K562 (cell line): ENCODE results near the gene SIRPA. TPM values are rescaled to one million over a fixed set of nuclear protein-coding genes. Genes with fewer than 3 reads are reported as not detected.

Experiments
- ATAC-seq: fragments of 200-7000 bp; cut with Tn5 transposase; 3 replicates; pipeline ENCODE4 v1.9.1; 2020; ENCODE audit warnings: moderate library complexity
- BruUV-seq: library from RNA; stranded (reverse); fragments of 400-500 nt; replicated peaks from 2 replicates; lab custom pipeline; 2021; lab: Mats Ljungman, UMichigan
- CTCF ChIA-PET: fragments of 300-600 bp; formaldehyde crosslinking; extraction: SDS; loops from one replicate; lab custom pipeline; 2021; ENCODE audit warnings: low intra/inter-chr PET ratio; lab: Yijun Ruan, JAX
- POLR2A ChIA-PET: fragments of 300-600, 350-650 bp; sonication (Branson Sonifier 250); formaldehyde crosslinking; extraction: SDS; loops from one replicate; lab custom pipeline; 2021; ENCODE audit warnings: antibody characterized with exemption, inconsistent platforms; lab: Yijun Ruan, JAX
- DNase-seq, 4 experiments: peaks; one replicate each; pipeline versions ENCODE4 v3.0.0 to v3.0.0-alpha.2; 2011 to 2018; ENCODE audit warnings: low spot score in 3 of 4, mixed read lengths in 3 of 4; ENCODE audit errors: extremely low read depth in 1 of 4
- FAIRE-seq: peaks from 2 replicates; lab custom pipeline; 2011; peaks lifted over from hg19 to GRCh38; lab: Jason Lieb, UNC
- H2AFZ ChIP-seq: 2 replicates; pipeline ENCODE4 v1.6.0; 2011; ENCODE audit warnings: low read depth, low read length, control low read depth, inconsistent platforms
- H3K27ac ChIP-seq: fragments of 200-600 bp; 3 replicates; pipeline ENCODE4 v1.8.0; 2011; ENCODE audit warnings: low read depth, mild to moderate bottlenecking, control low read depth, inconsistent platforms, low read length, moderate library complexity, mixed read lengths; ENCODE audit errors: extremely low read depth
- H3K27me3 ChIP-seq, 2 experiments: fragments of 300-600 bp in 1 of 2; 2 replicates in 1 of 2; 3 replicates in 1 of 2; pipeline versions ENCODE4 v1.6.0 to v1.8.0; 2011; ENCODE audit warnings: inconsistent platforms in 2 of 2, low read length in 2 of 2, mild to moderate bottlenecking in 1 of 2, mixed read lengths in 1 of 2, moderate library complexity in 1 of 2; ENCODE audit not compliant: control insufficient read depth in 2 of 2, insufficient read depth in 2 of 2
- H3K36me3 ChIP-seq: fragments of 300-600 bp; 3 replicates; pipeline ENCODE4 v1.8.0; 2011; ENCODE audit warnings: mild to moderate bottlenecking, low read length, inconsistent platforms; ENCODE audit not compliant: control insufficient read depth, insufficient read depth
- H3K4me1 ChIP-seq, 2 experiments: fragments of 200-600 bp in 1 of 2; replicated peaks in 1 of 2; 2 replicates in 1 of 2; 3 replicates in 1 of 2; pipeline versions ENCODE4 v1.5.1 to v1.8.0; 2011; ENCODE audit warnings: inconsistent platforms in 2 of 2, low read length in 2 of 2, mild to moderate bottlenecking in 1 of 2, mixed read lengths in 1 of 2, moderate library complexity in 1 of 2; ENCODE audit not compliant: control insufficient read depth in 2 of 2, insufficient read depth in 2 of 2
- H3K4me2 ChIP-seq: 2 replicates; pipeline ENCODE4 v1.6.1; 2011; ENCODE audit warnings: low read length, control low read depth, inconsistent platforms, mixed read lengths; ENCODE audit not compliant: insufficient read depth
- H3K4me3 ChIP-seq: fragments of 200-600 bp; sonication (generic), shearing (Covaris generic); 2 replicates; pipeline ENCODE4 v1.5.1; 2016; ENCODE audit warnings: control low read depth, inconsistent platforms
- H3K79me2 ChIP-seq: fragments of 200-600 bp; 3 replicates; pipeline ENCODE4 v1.8.0; 2011; ENCODE audit warnings: low read length, inconsistent platforms; ENCODE audit not compliant: control insufficient read depth, insufficient read depth
- H3K9ac ChIP-seq, 2 experiments: 2 replicates each; pipeline versions ENCODE4 v1.6.0 to v1.6.1; 2011; ENCODE audit warnings: low read depth in 2 of 2, low read length in 2 of 2, control low read depth in 1 of 2, inconsistent platforms in 1 of 2, mild to moderate bottlenecking in 1 of 2, mixed read lengths in 1 of 2; ENCODE audit not compliant: insufficient read depth in 1 of 2
- H3K9me1 ChIP-seq: one replicate; pipeline ENCODE4 v1.6.0; 2011; ENCODE audit warnings: inconsistent platforms, mild to moderate bottlenecking, low read length, moderate library complexity; ENCODE audit not compliant: control insufficient read depth, insufficient read depth
- H3K9me3 ChIP-seq: replicated peaks from 2 replicates; pipeline ENCODE4 v1.5.1; 2011; ENCODE audit warnings: low read depth, low read length, inconsistent platforms; ENCODE audit not compliant: control insufficient read depth, insufficient read depth
- H4K20me1 ChIP-seq: replicated peaks from 2 replicates; pipeline ENCODE4 v1.6.1; 2011; ENCODE audit warnings: low read length, inconsistent platforms, mixed read lengths; ENCODE audit not compliant: control insufficient read depth, insufficient read depth
- CCAR2 ChIP-seq: fragments of 200-400 bp; formaldehyde crosslinking; IDR thresholded peaks from 2 replicates; pipeline ENCODE4 v1.6.1; 2017; ENCODE audit warnings: mild to moderate bottlenecking, low read depth, low read length
- ELF2 ChIP-seq: fragments of 250-450 bp; sonication (Bioruptor Pico); IDR thresholded peaks from 2 replicates; pipeline ENCODE4 v1.5.0; 2021; ENCODE audit warnings: mild to moderate bottlenecking
- ESRRA ChIP-seq: fragments of 450-650 bp; IDR thresholded peaks from 2 replicates; pipeline ENCODE4 v1.6.1; 2014; ENCODE audit warnings: low read depth, mild to moderate bottlenecking, moderate library complexity, borderline replicate concordance
- ETS2 ChIP-seq: IDR thresholded peaks from 2 replicates; pipeline ENCODE4 v1.6.1; 2016; ENCODE audit warnings: borderline replicate concordance, missing genetic modification characterization, mild to moderate bottlenecking, moderate library complexity, missing compliant biosample characterization; ENCODE audit not compliant: poor library complexity, severe bottlenecking
- FIP1L1 ChIP-seq: fragments of 200-400 bp; formaldehyde crosslinking; IDR thresholded peaks from 2 replicates; pipeline ENCODE4 v1.6.1; 2018; ENCODE audit warnings: mild to moderate bottlenecking, low read depth, low read length; ENCODE audit not compliant: poor library complexity, severe bottlenecking
- HDAC6 ChIP-seq: IDR thresholded peaks from 2 replicates; pipeline ENCODE4 v1.6.1; 2012; ENCODE audit warnings: low read depth, mild to moderate bottlenecking, control low read depth, inconsistent platforms, low read length, moderate library complexity
- IRF2 ChIP-seq: sonication (generic); formaldehyde crosslinking; IDR thresholded peaks from 2 replicates; pipeline ENCODE4 v1.8.1; 2022; ENCODE audit warnings: mild to moderate bottlenecking, missing genetic modification reagents
- NFIX ChIP-seq: fragments of 250-450 bp; sonication (Bioruptor Pico); IDR thresholded peaks from 2 replicates; pipeline ENCODE4 v1.4.0; 2020; ENCODE audit warnings: low read depth, mild to moderate bottlenecking, moderate library complexity
- POLR2A ChIP-seq: fragments of 450-650 bp; conservative IDR thresholded peaks from 2 replicates; pipeline ENCODE4 v1.6.1; 2016
- RBM25 ChIP-seq: fragments of 200-400 bp; formaldehyde crosslinking; IDR thresholded peaks from 2 replicates; pipeline ENCODE4 v1.6.1; 2018; ENCODE audit warnings: low read length, low read depth, moderate library complexity; ENCODE audit not compliant: severe bottlenecking
- RHOXF2B ChIP-seq: fragments of 250-450 bp; sonication (Bioruptor Pico); conservative IDR thresholded peaks from 2 replicates; pipeline ENCODE4 v1.5.1; 2021
- YY1 ChIP-seq, 3 experiments: IDR thresholded peaks; 2 replicates each; pipeline ENCODE4 v1.6.1; 2011; ENCODE audit warnings: low read length in 2 of 3, mild to moderate bottlenecking in 2 of 3, moderate library complexity in 2 of 3, borderline replicate concordance in 1 of 3, control low read depth in 1 of 3, low read depth in 1 of 3; ENCODE audit not compliant: insufficient read depth in 3 of 3, insufficient replicate concordance in 2 of 3, control insufficient read depth in 1 of 3, insufficient read length in 1 of 3; ENCODE audit errors: extremely low read depth in 1 of 3
- ZNF717 ChIP-seq: fragments of 250-450 bp; sonication (Bioruptor Pico); IDR thresholded peaks from 2 replicates; pipeline ENCODE4 v1.5.0; 2021
- WGBS: fragments of 100-300 bp; shearing (Covaris generic); methylation state at CpG from one replicate; pipeline ENCODE4 v1.1.6; 2016; ENCODE audit warnings: low coverage, mixed read lengths; ENCODE audit not compliant: insufficient coverage; ENCODE audit errors: missing lambda C conversion rate; 5-methylcytosine and 5-hydroxymethylcytosine counted together
- in situ Hi-C: fragments of 300-500 bp; cut with MboI; formaldehyde crosslinking; loops from 4 replicates; pipeline ENCODE4 v1.15.0; 2018; ENCODE audit warnings: inconsistent platforms, mixed read lengths
- intact Hi-C: fragments of 100-400 bp; cut with micrococcal nuclease; formaldehyde crosslinking; loops from 2 replicates; pipeline ENCODE4 v1.14.2; 2022
- polyA plus RNA-seq, 8 experiments: library from polyadenylated mRNA; depleted of rRNA in 4 of 8; stranded (reverse) in 5 of 8; unstranded in 3 of 8; fragments of >200 nt; fragmentation: Nextera tagmentation in 2 of 8; fragmentation: Illumina TruSeq in 1 of 8; extraction: Ambion mirVana in 2 of 8; extraction: Trizol in 1 of 8; gene quantifications; 2 replicates each; pipeline versions ENCODE4 v1.2.1 to v1.2.3, GENCODE V29; 2011 to 2014; ENCODE audit warnings: inconsistent platforms in 1 of 8, missing spikeins in 1 of 8
- total RNA-seq, 7 experiments: library from RNA; depleted of rRNA in 6 of 7; stranded (reverse); fragments of >200 nt in 6 of 7; fragmentation: Illumina TruSeq in 2 of 7; extraction: Trizol in 2 of 7; gene quantifications; 2 replicates each; pipeline versions ENCODE4 v1.2.1 to v1.2.3, GENCODE V29; 2011 to 2021; ENCODE audit warnings: low replicate concordance in 1 of 7
- TF ChIP-seq, protein P1 (sequence below): fragments of 250-450 bp; sonication (Bioruptor Pico); IDR thresholded peaks from 2 replicates; pipeline ENCODE4 v1.5.0; 2021
- TF ChIP-seq, protein P2 (sequence below), 3 experiments: IDR thresholded peaks in 2 of 3; conservative IDR thresholded peaks in 1 of 3; 2 replicates each; pipeline ENCODE4 v1.5.1; 2011 to 2012; ENCODE audit warnings: low read length in 3 of 3, mild to moderate bottlenecking in 3 of 3, control low read depth in 2 of 3, improper control_type of control experiment in 1 of 3, inconsistent platforms in 1 of 3, low read depth in 1 of 3, mixed read lengths in 1 of 3, moderate library complexity in 1 of 3; ENCODE audit not compliant: insufficient read depth in 2 of 3
- TF ChIP-seq, protein P3 (sequence below): fragments of 250-450 bp; sonication (Bioruptor Pico); IDR thresholded peaks from 2 replicates; pipeline ENCODE4 v1.5.0; 2020; ENCODE audit warnings: mild to moderate bottlenecking

SIRPA gene
- total and polyA plus RNA-seq, 9 of the 15 experiments (the other 6 are each of a cell fraction or from before 2014, with no cell fraction given): 0.01 to 0.40 (median 0.11) TPM; not detected in 2

DNA sequence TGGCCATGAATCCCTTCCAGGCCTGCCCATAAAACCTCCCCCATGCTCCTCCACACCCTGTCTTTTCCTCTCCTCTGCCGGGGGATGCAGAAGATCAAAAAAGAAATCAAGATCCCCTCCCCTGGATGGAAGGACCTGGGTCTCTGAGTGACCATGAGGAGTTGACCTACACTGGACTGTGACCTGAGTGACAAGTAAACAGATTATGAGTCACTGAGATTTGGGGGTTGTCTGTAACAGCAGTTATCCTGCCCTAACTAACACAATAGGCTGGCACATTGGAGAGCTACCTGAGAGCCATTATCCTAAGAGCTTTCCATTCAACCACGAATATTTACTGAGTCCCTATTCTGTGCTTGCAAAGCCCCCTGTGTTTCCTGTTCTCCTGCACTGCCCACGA lies 28.4 kb upstream of the SIRPA start (continued):
- TF ChIP-seq ZNF717 (CRISPR knock-in tag): no peak

DNA sequence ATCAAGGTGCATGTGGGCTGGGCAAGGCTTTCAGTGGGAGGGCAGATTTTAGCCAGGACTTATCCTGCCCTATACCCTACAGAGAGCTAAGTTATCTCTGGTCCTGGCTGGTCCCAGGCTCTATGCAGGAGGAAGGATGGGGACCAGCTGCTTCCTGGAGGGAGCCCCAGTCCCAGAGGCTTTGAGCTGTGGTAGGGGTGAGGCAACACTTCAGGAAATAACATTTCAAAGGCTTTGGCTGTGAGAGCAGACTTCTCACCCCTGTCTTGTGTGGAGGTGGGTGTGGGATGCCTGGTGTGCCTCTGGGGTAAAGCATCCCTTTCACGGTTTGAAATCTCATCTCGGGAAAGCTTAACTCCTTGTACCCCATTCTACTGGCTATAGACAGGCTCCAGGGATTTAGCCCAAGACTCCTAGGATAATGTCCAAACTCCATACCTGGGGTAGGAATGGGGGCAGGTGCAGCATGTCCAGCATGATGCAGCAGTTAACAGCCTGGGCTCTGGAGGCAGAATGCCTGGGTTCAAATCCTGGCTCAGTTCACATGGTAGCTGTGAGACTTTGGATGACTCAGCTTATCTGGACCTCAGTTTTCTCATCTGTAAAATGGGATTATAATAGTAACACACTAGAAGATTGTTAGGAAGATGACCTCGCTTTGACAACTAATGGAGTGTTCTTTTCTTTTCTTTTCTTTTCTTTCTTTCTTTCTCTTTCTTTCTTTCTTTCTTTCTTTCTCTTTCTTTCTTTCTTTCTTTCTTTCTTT lies 27.5 kb upstream of the SIRPA start:
- ChIA-PET POLR2A (interaction anchor here (0.6 to 0.7 kb wide), 3 partner anchors 13 to 37 kb away, joined by 3 read pairs; no protein-coding TSS in a partner anchor), CTCF (no interaction called here)
- Histone ChIP-seq H3K27ac (no peak overlapping the region), H3K36me3 (no peaks in the 10 kb centered on the region), H3K4me1 (no peaks in the 10 kb centered on the region), H3K27me3 (no peaks in the 10 kb centered on the region), H3K9me3 (no peaks in the 10 kb centered on the region), H3K4me2 (no peak overlapping the region), H4K20me1 (no peaks in the 10 kb centered on the region), H3K4me3 (no peak overlapping the region), H3K79me2 (no peaks in the 10 kb centered on the region), H3K9ac (no peak overlapping the region), H3K9me1 (no peaks in the 10 kb centered on the region), H2AFZ (no peak overlapping the region)
- FAIRE-seq (no peak), ATAC-seq (no peak), DNase-seq (no peak)
- 0% methylated on average over 3 of the region's 3 CpGs for whole genome bisulfite sequencing
- intact Hi-C loops: no loop called here
- in situ Hi-C loops: no loop called here
- BruUV-seq: no TSS peak
- TF ChIP-seq, protein P1, sequence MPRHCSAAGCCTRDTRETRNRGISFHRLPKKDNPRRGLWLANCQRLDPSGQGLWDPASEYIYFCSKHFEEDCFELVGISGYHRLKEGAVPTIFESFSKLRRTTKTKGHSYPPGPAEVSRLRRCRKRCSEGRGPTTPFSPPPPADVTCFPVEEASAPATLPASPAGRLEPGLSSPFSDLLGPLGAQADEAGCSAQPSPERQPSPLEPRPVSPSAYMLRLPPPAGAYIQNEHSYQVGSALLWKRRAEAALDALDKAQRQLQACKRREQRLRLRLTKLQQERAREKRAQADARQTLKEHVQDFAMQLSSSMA (CRISPR knock-in tag): no peak
- TF ChIP-seq NFIX (no peak), POLR2A (no peak), ESRRA (no peak), CCAR2 (no peak), RBM25 (peak; percentile 34), ELF2 (CRISPR knock-in tag) (no peak), HDAC6 (no peak), FIP1L1 (no peak), RHOXF2B (CRISPR knock-in tag) (no peak), YY1 (IDR thresholded peaks at IDR 0.05; ENCODE audit: borderline replicate concordance in 1 of 3, control insufficient read depth in 1 of 3, extremely low read depth in 1 of 3, insufficient read depth in 3 of 3, insufficient read length in 1 of 3, insufficient replicate concordance in 2 of 3, low read depth in 1 of 3, low read length in 2 of 3) (no peak), ETS2 (tag) (no peak), IRF2 (no peak)
- TF ChIP-seq, protein P2, sequence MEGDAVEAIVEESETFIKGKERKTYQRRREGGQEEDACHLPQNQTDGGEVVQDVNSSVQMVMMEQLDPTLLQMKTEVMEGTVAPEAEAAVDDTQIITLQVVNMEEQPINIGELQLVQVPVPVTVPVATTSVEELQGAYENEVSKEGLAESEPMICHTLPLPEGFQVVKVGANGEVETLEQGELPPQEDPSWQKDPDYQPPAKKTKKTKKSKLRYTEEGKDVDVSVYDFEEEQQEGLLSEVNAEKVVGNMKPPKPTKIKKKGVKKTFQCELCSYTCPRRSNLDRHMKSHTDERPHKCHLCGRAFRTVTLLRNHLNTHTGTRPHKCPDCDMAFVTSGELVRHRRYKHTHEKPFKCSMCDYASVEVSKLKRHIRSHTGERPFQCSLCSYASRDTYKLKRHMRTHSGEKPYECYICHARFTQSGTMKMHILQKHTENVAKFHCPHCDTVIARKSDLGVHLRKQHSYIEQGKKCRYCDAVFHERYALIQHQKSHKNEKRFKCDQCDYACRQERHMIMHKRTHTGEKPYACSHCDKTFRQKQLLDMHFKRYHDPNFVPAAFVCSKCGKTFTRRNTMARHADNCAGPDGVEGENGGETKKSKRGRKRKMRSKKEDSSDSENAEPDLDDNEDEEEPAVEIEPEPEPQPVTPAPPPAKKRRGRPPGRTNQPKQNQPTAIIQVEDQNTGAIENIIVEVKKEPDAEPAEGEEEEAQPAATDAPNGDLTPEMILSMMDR (IDR thresholded peaks at IDR 0.05 in 2 of 3, conservative IDR thresholded peaks at IDR 0.05 in 1 of 3; ENCODE audit: insufficient read depth in 2 of 3, low read depth in 1 of 3, low read length in 3 of 3): no peak
- TF ChIP-seq, protein P3, sequence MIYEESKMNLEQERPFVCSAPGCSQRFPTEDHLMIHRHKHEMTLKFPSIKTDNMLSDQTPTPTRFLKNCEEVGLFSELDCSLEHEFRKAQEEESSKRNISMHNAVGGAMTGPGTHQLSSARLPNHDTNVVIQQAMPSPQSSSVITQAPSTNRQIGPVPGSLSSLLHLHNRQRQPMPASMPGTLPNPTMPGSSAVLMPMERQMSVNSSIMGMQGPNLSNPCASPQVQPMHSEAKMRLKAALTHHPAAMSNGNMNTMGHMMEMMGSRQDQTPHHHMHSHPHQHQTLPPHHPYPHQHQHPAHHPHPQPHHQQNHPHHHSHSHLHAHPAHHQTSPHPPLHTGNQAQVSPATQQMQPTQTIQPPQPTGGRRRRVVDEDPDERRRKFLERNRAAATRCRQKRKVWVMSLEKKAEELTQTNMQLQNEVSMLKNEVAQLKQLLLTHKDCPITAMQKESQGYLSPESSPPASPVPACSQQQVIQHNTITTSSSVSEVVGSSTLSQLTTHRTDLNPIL (CRISPR knock-in tag): no peak
